Uterus (tissue), 2 donors: Measurements from ENCODE around the gene CASKIN2.

Experiments
- POLR2A ChIP-seq, 2 donors: fragments of 450-650 bp; IDR thresholded peaks; one replicate each; pipeline ENCODE4 v1.6.1; 2016; ENCODE audit warnings: antibody characterized with exemption in 2 of 2, mild to moderate bottlenecking in 1 of 2, moderate library complexity in 1 of 2
- TF ChIP-seq, protein P1 (sequence below), 4 experiments: fragments of 200-600 bp in 2 of 4; fragments of 450-650 bp in 2 of 4; sonication (generic) in 2 of 4; IDR thresholded peaks; one replicate each; pipeline ENCODE4 v1.5.1; 2016 to 2019; ENCODE audit warnings: antibody characterized with exemption in 4 of 4, mild to moderate bottlenecking in 2 of 4, moderate library complexity in 1 of 4

DNA sequence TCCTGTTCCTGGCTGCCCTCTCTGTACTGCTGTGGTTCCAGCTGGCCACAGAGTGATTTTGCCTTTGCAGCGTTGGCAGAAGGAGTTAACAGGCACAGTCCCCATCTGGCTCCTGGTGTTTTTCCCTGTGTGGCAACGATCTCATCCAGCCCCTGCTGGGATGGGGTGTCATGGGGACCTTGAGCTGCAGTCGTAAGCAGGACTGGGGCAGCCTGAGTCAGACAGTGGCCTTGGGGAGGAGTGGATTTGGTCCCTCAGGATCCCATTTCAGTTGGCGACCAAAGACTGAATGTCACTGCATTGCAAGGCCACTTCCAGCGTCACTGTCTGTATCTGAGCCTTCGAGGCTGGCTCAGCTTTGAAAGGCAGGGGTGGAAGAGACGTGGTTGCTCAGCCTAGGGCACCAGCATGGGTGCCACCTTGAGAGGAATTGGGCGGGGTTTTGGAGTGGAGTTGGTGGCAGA, 47.0 kb downstream of the CASKIN2 start:
- TF ChIP-seq, protein P1, sequence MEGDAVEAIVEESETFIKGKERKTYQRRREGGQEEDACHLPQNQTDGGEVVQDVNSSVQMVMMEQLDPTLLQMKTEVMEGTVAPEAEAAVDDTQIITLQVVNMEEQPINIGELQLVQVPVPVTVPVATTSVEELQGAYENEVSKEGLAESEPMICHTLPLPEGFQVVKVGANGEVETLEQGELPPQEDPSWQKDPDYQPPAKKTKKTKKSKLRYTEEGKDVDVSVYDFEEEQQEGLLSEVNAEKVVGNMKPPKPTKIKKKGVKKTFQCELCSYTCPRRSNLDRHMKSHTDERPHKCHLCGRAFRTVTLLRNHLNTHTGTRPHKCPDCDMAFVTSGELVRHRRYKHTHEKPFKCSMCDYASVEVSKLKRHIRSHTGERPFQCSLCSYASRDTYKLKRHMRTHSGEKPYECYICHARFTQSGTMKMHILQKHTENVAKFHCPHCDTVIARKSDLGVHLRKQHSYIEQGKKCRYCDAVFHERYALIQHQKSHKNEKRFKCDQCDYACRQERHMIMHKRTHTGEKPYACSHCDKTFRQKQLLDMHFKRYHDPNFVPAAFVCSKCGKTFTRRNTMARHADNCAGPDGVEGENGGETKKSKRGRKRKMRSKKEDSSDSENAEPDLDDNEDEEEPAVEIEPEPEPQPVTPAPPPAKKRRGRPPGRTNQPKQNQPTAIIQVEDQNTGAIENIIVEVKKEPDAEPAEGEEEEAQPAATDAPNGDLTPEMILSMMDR (IDR thresholded peaks at IDR 0.05), result no peak
- no peak for TF ChIP-seq POLR2A (IDR thresholded peaks at IDR 0.05)
